CD14-positive monocyte (primary cell): ENCODE measurements around the gene DACT2. TPM values are rescaled to one million over a fixed set of nuclear protein-coding genes. Genes with fewer than 3 reads are reported as not detected.

Experiments
- DNase-seq, 3 donors: peaks; one replicate each; pipeline ENCODE4 v3.0.0-alpha.2; 2011 to 2022
- H2AFZ ChIP-seq: 2 replicates; pipeline ENCODE4 v1.6.0; 2012; ENCODE audit warnings: mild to moderate bottlenecking, low read depth, low read length, inconsistent platforms; ENCODE audit not compliant: insufficient read depth, poor library complexity, severe bottlenecking
- H3K27ac ChIP-seq, 2 donors: 1 replicate in 1 of 2; 2 replicates in 1 of 2; pipeline ENCODE4 v1.5.1; 2012 to 2013; ENCODE audit warnings: low read length in 2 of 2, control low read depth in 1 of 2, inconsistent platforms in 1 of 2, low read depth in 1 of 2, mild to moderate bottlenecking in 1 of 2
- H3K27me3 ChIP-seq, 2 donors: one replicate each; pipeline versions ENCODE4 v1.6.0 to v1.6.1; 2011 to 2013; ENCODE audit warnings: low read length in 2 of 2; ENCODE audit not compliant: control insufficient read depth in 2 of 2, insufficient read depth in 2 of 2
- H3K36me3 ChIP-seq, 2 donors: replicated peaks in 1 of 2; 1 replicate in 1 of 2; 2 replicates in 1 of 2; pipeline versions ENCODE4 v1.5.1 to v1.6.1; 2012 to 2013; ENCODE audit warnings: low read length in 2 of 2, control low read depth in 1 of 2, inconsistent platforms in 1 of 2, mild to moderate bottlenecking in 1 of 2; ENCODE audit not compliant: insufficient read depth in 2 of 2, control insufficient read depth in 1 of 2
- H3K4me1 ChIP-seq, 2 donors: 1 replicate in 1 of 2; 2 replicates in 1 of 2; pipeline versions ENCODE4 v1.5.1 to v1.6.1; 2012 to 2013; ENCODE audit warnings: low read length in 2 of 2, control low read depth in 1 of 2, inconsistent platforms in 1 of 2, mild to moderate bottlenecking in 1 of 2, moderate library complexity in 1 of 2; ENCODE audit not compliant: insufficient read depth in 2 of 2, control insufficient read depth in 1 of 2
- H3K4me2 ChIP-seq: replicated peaks from 2 replicates; pipeline ENCODE3; 2012; ENCODE audit warnings: low read length, moderate library complexity, mild to moderate bottlenecking; ENCODE audit not compliant: poor library complexity, severe bottlenecking; ENCODE audit errors: extremely low read depth
- H3K4me3 ChIP-seq, 3 experiments: fragments of 200-600 bp in 1 of 3; sonication (generic) in 1 of 3; replicated peaks in 1 of 3; 1 replicate in 2 of 3; 2 replicates in 1 of 3; pipeline ENCODE4 v1.5.1; 2011 to 2013; ENCODE audit warnings: low read length in 3 of 3, mild to moderate bottlenecking in 3 of 3, control low read depth in 2 of 3, low read depth in 2 of 3, inconsistent platforms in 1 of 3, moderate library complexity in 1 of 3
- H3K79me2 ChIP-seq: 2 replicates; pipeline ENCODE4 v1.6.0; 2012; ENCODE audit warnings: mild to moderate bottlenecking, control low read depth, inconsistent platforms, low read length, moderate library complexity; ENCODE audit not compliant: insufficient read depth
- H3K9ac ChIP-seq: 2 replicates; pipeline ENCODE4 v1.6.0; 2017; ENCODE audit warnings: low read length, mild to moderate bottlenecking; ENCODE audit not compliant: insufficient read depth, poor library complexity, severe bottlenecking
- H3K9me3 ChIP-seq, 2 donors: replicated peaks in 1 of 2; 1 replicate in 1 of 2; 2 replicates in 1 of 2; pipeline versions ENCODE4 v1.5.1 to v1.6.1; 2012 to 2013; ENCODE audit warnings: low read length in 2 of 2, control low read depth in 1 of 2; ENCODE audit not compliant: control insufficient read depth in 1 of 2, insufficient read depth in 1 of 2
- H4K20me1 ChIP-seq: 2 replicates; pipeline ENCODE4 v1.6.0; 2012; ENCODE audit warnings: mild to moderate bottlenecking, low read length, control low read depth, moderate library complexity; ENCODE audit not compliant: insufficient read depth
- H3K27ac Mint-ChIP-seq, 7 donors: one replicate each; pipeline ENCODE4 v1.8.0; 2020; ENCODE audit warnings: mild to moderate bottlenecking in 7 of 7, mixed read lengths in 7 of 7, moderate library complexity in 6 of 7, inconsistent platforms in 2 of 7
- H3K27me3 Mint-ChIP-seq, 3 donors: one replicate each; pipeline ENCODE4 v1.8.0; 2021 to 2022; ENCODE audit warnings: low read depth in 3 of 3, mild to moderate bottlenecking in 3 of 3, mixed read lengths in 3 of 3, moderate library complexity in 3 of 3, inconsistent platforms in 1 of 3
- H3K36me3 Mint-ChIP-seq, 2 donors: one replicate each; pipeline ENCODE4 v1.8.0; 2020; ENCODE audit warnings: mixed read lengths in 2 of 2, inconsistent platforms in 1 of 2, mild to moderate bottlenecking in 1 of 2
- H3K4me1 Mint-ChIP-seq: one replicate; pipeline ENCODE4 v1.8.0; 2020; ENCODE audit warnings: mild to moderate bottlenecking, mixed read lengths
- H3K4me3 Mint-ChIP-seq, 2 donors: one replicate each; pipeline ENCODE4 v1.8.0; 2020; ENCODE audit warnings: mild to moderate bottlenecking in 2 of 2, mixed read lengths in 2 of 2, moderate library complexity in 1 of 2
- H3K9me3 Mint-ChIP-seq, 7 donors: one replicate each; pipeline ENCODE4 v1.8.0; 2020 to 2022; ENCODE audit warnings: mixed read lengths in 7 of 7, mild to moderate bottlenecking in 6 of 7, moderate library complexity in 6 of 7, inconsistent platforms in 2 of 7
- WGBS: methylation state at CpG from one replicate; pipeline ENCODE4 v1.1.5; 2013; ENCODE audit warnings: missing lambda C conversion rate; ENCODE audit not compliant: insufficient coverage; 5-methylcytosine and 5-hydroxymethylcytosine counted together
- intact Hi-C, 2 donors: fragments of 100-400 bp; cut with micrococcal nuclease; formaldehyde crosslinking; loops; one replicate each; pipeline versions ENCODE4 v1.15.0 to v1.15.1; 2023
- polyA plus RNA-seq, 3 donors: library from polyadenylated mRNA; depleted of rRNA in 1 of 3; unstranded in 2 of 3; stranded (reverse) in 1 of 3; fragments of 300-500 nt in 2 of 3; fragments of >200 nt in 1 of 3; fragmentation: Illumina TruSeq in 2 of 3; gene quantifications; 1 replicate in 2 of 3; 2 replicates in 1 of 3; pipeline ENCODE4 v1.2.3, GENCODE V29; 2012 to 2021
- TF ChIP-seq, protein P1 (sequence below): fragments of 200-600 bp; IDR thresholded peaks from one replicate; pipeline ENCODE4 v1.8.0; 2022; ENCODE audit warnings: antibody characterized with exemption, mild to moderate bottlenecking

Gene DACT2
- polyA plus RNA-seq, 3 donors, result not detected

DNA sequence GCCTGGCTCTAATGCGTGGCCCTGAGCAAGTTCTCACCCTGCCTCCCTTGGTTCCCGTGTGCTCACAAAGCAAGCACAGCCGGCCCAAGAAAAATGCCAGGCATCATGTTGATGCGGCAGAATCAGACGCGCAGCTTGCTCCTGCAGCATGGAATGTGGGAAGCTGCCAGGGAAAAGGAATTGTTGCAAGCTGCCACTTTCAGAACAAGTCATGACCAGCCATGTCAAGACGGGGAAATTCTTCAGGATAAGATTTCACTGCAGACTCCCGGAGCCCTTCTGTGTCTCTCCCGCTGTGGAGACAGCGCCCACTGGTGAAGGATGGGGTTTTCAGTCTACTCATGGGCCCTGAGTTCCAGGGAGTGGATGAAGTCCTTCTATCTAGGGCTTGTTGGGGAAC, 4.6 kb downstream of the DACT2 start:
- Mint-ChIP-seq H3K4me1 (no peaks in the 10 kb centered on the region), H3K9me3 (peaks cover 0 to 2% (median 0%) of the 10 kb centered on the region in 7 donors), H3K27me3 (peaks cover 26 to 41% (median 35%) of the 10 kb centered on the region in 3 donors), H3K27ac (no peak overlapping the region), H3K4me3 (peak overlapping the region in 1 of 2 donors; percentile 51), H3K36me3 (no peaks in the 10 kb centered on the region)
- DNase-seq, result no peak
- Histone ChIP-seq H3K27ac (no peak overlapping the region), H3K4me2 (no peak overlapping the region), H3K4me3 (no peak overlapping the region), H2AFZ (no peak overlapping the region), H3K9ac (no peak overlapping the region), H3K79me2 (no peaks in the 10 kb centered on the region), H3K27me3 (peaks cover 0 to 30% of the 10 kb centered on the region in 2 donors), H4K20me1 (no peaks in the 10 kb centered on the region), H3K36me3 (no peaks in the 10 kb centered on the region), H3K4me1 (no peaks in the 10 kb centered on the region), H3K9me3 (no peaks in the 10 kb centered on the region)
- WGBS, result 77% methylated on average over 10 of the region's 10 CpGs
- TF ChIP-seq, protein P1, sequence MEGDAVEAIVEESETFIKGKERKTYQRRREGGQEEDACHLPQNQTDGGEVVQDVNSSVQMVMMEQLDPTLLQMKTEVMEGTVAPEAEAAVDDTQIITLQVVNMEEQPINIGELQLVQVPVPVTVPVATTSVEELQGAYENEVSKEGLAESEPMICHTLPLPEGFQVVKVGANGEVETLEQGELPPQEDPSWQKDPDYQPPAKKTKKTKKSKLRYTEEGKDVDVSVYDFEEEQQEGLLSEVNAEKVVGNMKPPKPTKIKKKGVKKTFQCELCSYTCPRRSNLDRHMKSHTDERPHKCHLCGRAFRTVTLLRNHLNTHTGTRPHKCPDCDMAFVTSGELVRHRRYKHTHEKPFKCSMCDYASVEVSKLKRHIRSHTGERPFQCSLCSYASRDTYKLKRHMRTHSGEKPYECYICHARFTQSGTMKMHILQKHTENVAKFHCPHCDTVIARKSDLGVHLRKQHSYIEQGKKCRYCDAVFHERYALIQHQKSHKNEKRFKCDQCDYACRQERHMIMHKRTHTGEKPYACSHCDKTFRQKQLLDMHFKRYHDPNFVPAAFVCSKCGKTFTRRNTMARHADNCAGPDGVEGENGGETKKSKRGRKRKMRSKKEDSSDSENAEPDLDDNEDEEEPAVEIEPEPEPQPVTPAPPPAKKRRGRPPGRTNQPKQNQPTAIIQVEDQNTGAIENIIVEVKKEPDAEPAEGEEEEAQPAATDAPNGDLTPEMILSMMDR, result no peak
- intact Hi-C loops, result no loop called here

DNA sequence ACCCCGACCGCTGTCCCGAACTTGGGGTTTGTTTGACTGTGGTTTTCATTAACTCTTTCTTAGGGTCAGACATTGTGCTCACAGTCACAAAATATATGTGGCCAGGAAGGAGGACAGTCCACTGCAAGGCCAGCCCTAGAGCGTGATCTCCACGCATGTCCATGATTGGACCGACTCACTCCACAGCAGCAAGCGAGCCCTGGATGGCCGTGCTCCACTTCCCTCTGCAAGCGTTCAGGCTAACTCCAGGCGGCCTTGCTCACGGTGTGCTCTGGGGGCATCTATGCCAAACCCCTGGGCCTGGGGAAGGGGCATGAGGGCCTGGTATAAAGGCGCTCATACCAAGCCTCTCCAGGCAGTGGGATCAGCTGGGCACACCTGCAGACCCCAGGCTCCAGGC, 5.6 kb downstream of the DACT2 start:
- H3K27me3 ChIP-seq, result peaks cover 0 to 26% of the 10 kb centered on the region in 2 donors
- Mint-ChIP-seq H3K4me3 (peak overlapping the region in 1 of 2 donors; percentile 19), H3K9me3 (peaks cover 0 to 2% (median 0%) of the 10 kb centered on the region in 7 donors), H3K36me3 (no peaks in the 10 kb centered on the region), H3K27me3 (peaks cover 22 to 35% (median 33%) of the 10 kb centered on the region in 3 donors), H3K27ac (no peak overlapping the region), H3K4me1 (no peaks in the 10 kb centered on the region)
- no peak overlapping the region for H3K4me3 ChIP-seq
- WGBS, result 63% methylated on average over 12 of the region's 12 CpGs
- H3K9ac ChIP-seq, result no peak overlapping the region
- H3K36me3 ChIP-seq, result no peaks in the 10 kb centered on the region
- no peaks in the 10 kb centered on the region for H4K20me1 ChIP-seq
- H3K79me2 ChIP-seq, result no peaks in the 10 kb centered on the region
- no peak overlapping the region for H3K27ac ChIP-seq
- no peak overlapping the region for H3K4me2 ChIP-seq
- H3K9me3 ChIP-seq, result no peaks in the 10 kb centered on the region
- TF ChIP-seq, protein P1, result no peak
- no peak for DNase-seq
- intact Hi-C loops, result no loop called here
- no peak overlapping the region for H2AFZ ChIP-seq
- H3K4me1 ChIP-seq, result no peaks in the 10 kb centered on the region
